Activated naive CD8-positive, alpha-beta T cell treated with anti-CD3 and anti-CD28 coated beads, Interleukin-2, amount 10 ng/mL, durations not matched to agents 7 days and 5 days (primary cell): ENCODE results near the gene DZIP1. TPM values are rescaled to one million over a fixed set of nuclear protein-coding genes. Genes with fewer than 3 reads are reported as not detected.

ENCODE experiments used
- ATAC-seq: fragments of 150-1000 bp; cut with Tn5 transposase; one replicate; pipeline ENCODE4 v1.10.0; 2021; ENCODE audit warnings: low read depth, moderate library complexity
- POLR2A ChIA-PET: fragments of 350-600 bp; sonication (Branson Sonifier 250); formaldehyde crosslinking; loops from one replicate; lab custom pipeline; 2021; ENCODE audit warnings: antibody characterized with exemption; lab: Charles Lee
- DNase-seq: peaks from one replicate; pipeline ENCODE4 v3.0.0; 2021
- H3K27ac Mint-ChIP-seq: one replicate; pipeline ENCODE4 v1.8.0; 2022; ENCODE audit warnings: mild to moderate bottlenecking, mixed read lengths
- H3K27me3 Mint-ChIP-seq: one replicate; pipeline ENCODE4 v1.8.0; 2022; ENCODE audit warnings: mild to moderate bottlenecking, moderate library complexity, mixed read lengths
- H3K36me3 Mint-ChIP-seq: one replicate; pipeline ENCODE4 v1.8.0; 2021; ENCODE audit warnings: mild to moderate bottlenecking, mixed read lengths
- H3K4me1 Mint-ChIP-seq: one replicate; pipeline ENCODE4 v1.8.0; 2021; ENCODE audit warnings: mixed read lengths
- H3K4me3 Mint-ChIP-seq: one replicate; pipeline ENCODE4 v1.8.0; 2022; ENCODE audit warnings: mild to moderate bottlenecking, moderate library complexity, mixed read lengths
- H3K9me3 Mint-ChIP-seq: one replicate; pipeline ENCODE4 v1.8.0; 2021; ENCODE audit warnings: mixed read lengths
- total RNA-seq, 2 experiments: library from RNA; stranded (reverse); gene quantifications; one replicate each; pipeline ENCODE4 v1.2.3, GENCODE V29; 2021

DZIP1 gene
- total RNA-seq, 2 experiments from 2014 or later: 0.17 to 0.45 TPM

- POLR2A ChIA-PET: no interaction called here
These were observed 13.9 kb downstream of the DZIP1 start for GRCh38 chr13:95630593-95630992.

GRCh38 chr13:95629071-95629470 lies 15.4 kb downstream of the DZIP1 start:
- no peak overlapping the region for H3K27ac Mint-ChIP-seq
- POLR2A ChIA-PET: no interaction called here
- no peaks in the 10 kb centered on the region for H3K9me3 Mint-ChIP-seq
- H3K4me1 Mint-ChIP-seq: no peaks in the 10 kb centered on the region
- peaks cover 33% of the 10 kb centered on the region for H3K27me3 Mint-ChIP-seq
- no peaks in the 10 kb centered on the region for H3K36me3 Mint-ChIP-seq
- H3K4me3 Mint-ChIP-seq: no peak overlapping the region
- DNase-seq: no peak
- ATAC-seq: no peak

More at GRCh38 chr13:95630593-95630992, 13.9 kb downstream of the DZIP1 start:
- ATAC-seq: no peak
- peaks cover 36% of the 10 kb centered on the region for H3K27me3 Mint-ChIP-seq
- no peak for DNase-seq
- no peaks in the 10 kb centered on the region for H3K36me3 Mint-ChIP-seq
- H3K27ac Mint-ChIP-seq: no peak overlapping the region
- H3K4me1 Mint-ChIP-seq: no peaks in the 10 kb centered on the region
- H3K9me3 Mint-ChIP-seq: no peaks in the 10 kb centered on the region
- no peak overlapping the region for H3K4me3 Mint-ChIP-seq

- Mint-ChIP-seq H3K4me1 (no peaks in the 10 kb centered on the region), H3K4me3 (no peak overlapping the region), H3K27ac (no peak overlapping the region), H3K36me3 (no peaks in the 10 kb centered on the region), H3K9me3 (no peaks in the 10 kb centered on the region), H3K27me3 (peaks cover 32% of the 10 kb centered on the region)
- DNase-seq (no peak), ATAC-seq (no peak)
- POLR2A ChIA-PET: no interaction called here
These were observed 16.0 kb downstream of the DZIP1 start for GRCh38 chr13:95628488-95628887.

GRCh38 chr13:95627590-95627989 lies 16.9 kb downstream of the DZIP1 start:
- no peaks in the 10 kb centered on the region for H3K9me3 Mint-ChIP-seq
- H3K4me3 Mint-ChIP-seq: no peak overlapping the region
- H3K27ac Mint-ChIP-seq: no peak overlapping the region
- ATAC-seq: no peak
- no peaks in the 10 kb centered on the region for H3K36me3 Mint-ChIP-seq
- no peaks in the 10 kb centered on the region for H3K4me1 Mint-ChIP-seq
- POLR2A ChIA-PET: no interaction called here
- DNase-seq: no peak
- peaks cover 30% of the 10 kb centered on the region for H3K27me3 Mint-ChIP-seq

- H3K27me3 Mint-ChIP-seq: peaks cover 28% of the 10 kb centered on the region
These were observed 17.7 kb downstream of the DZIP1 start for GRCh38 chr13:95626768-95627167.

GRCh38 chr13:95624020-95624419 lies 20.5 kb downstream of the DZIP1 start:
- POLR2A ChIA-PET: no interaction called here
- no peaks in the 10 kb centered on the region for H3K9me3 Mint-ChIP-seq
- H3K27ac Mint-ChIP-seq: no peak overlapping the region
- H3K27me3 Mint-ChIP-seq: peaks cover 24% of the 10 kb centered on the region
- DNase-seq (no peak), ATAC-seq (no peak)
- no peaks in the 10 kb centered on the region for H3K4me1 Mint-ChIP-seq
- H3K36me3 Mint-ChIP-seq: no peaks in the 10 kb centered on the region
- H3K4me3 Mint-ChIP-seq: no peak overlapping the region

More at GRCh38 chr13:95626768-95627167, 17.7 kb downstream of the DZIP1 start:
- H3K4me3 Mint-ChIP-seq: no peak overlapping the region
- no peaks in the 10 kb centered on the region for H3K9me3 Mint-ChIP-seq
- no peaks in the 10 kb centered on the region for H3K36me3 Mint-ChIP-seq
- POLR2A ChIA-PET: no interaction called here
- ATAC-seq (no peak), DNase-seq (no peak)
- no peaks in the 10 kb centered on the region for H3K4me1 Mint-ChIP-seq
- no peak overlapping the region for H3K27ac Mint-ChIP-seq

GRCh38 chr13:95623141-95623540 lies 21.4 kb downstream of the DZIP1 start:
- Mint-ChIP-seq H3K4me3 (no peak overlapping the region), H3K27me3 (peaks cover 18% of the 10 kb centered on the region)
- POLR2A ChIA-PET: no interaction called here

GRCh38 chr13:95620825-95621498 lies 23.5 kb downstream of the DZIP1 start:
- DNase-seq (no peak), ATAC-seq (no peak)
- POLR2A ChIA-PET: no interaction called here
- peaks cover 5% of the 10 kb centered on the region for H3K27me3 Mint-ChIP-seq
- no peak overlapping the region for H3K27ac Mint-ChIP-seq
- no peak overlapping the region for H3K4me3 Mint-ChIP-seq
- H3K9me3 Mint-ChIP-seq: no peaks in the 10 kb centered on the region
- H3K36me3 Mint-ChIP-seq: no peaks in the 10 kb centered on the region
- no peaks in the 10 kb centered on the region for H3K4me1 Mint-ChIP-seq

More at GRCh38 chr13:95623141-95623540, 21.4 kb downstream of the DZIP1 start:
- DNase-seq (no peak), ATAC-seq (no peak)
- H3K9me3 Mint-ChIP-seq: no peaks in the 10 kb centered on the region
- no peaks in the 10 kb centered on the region for H3K4me1 Mint-ChIP-seq
- H3K36me3 Mint-ChIP-seq: no peaks in the 10 kb centered on the region
- H3K27ac Mint-ChIP-seq: no peak overlapping the region

- Mint-ChIP-seq H3K4me3 (no peak overlapping the region), H3K27ac (no peak overlapping the region), H3K36me3 (no peaks in the 10 kb centered on the region), H3K4me1 (no peaks in the 10 kb centered on the region), H3K27me3 (peaks cover 1% of the 10 kb centered on the region), H3K9me3 (no peaks in the 10 kb centered on the region)
- DNase-seq: no peak
- POLR2A ChIA-PET: no interaction called here
- no peak for ATAC-seq
These were observed 24.3 kb downstream of the DZIP1 start for GRCh38 chr13:95620030-95620824.

GRCh38 chr13:95615539-95615938 lies 29.0 kb downstream of the DZIP1 start:
- H3K27ac Mint-ChIP-seq: no peak overlapping the region
- no peaks in the 10 kb centered on the region for H3K4me1 Mint-ChIP-seq
- no peak overlapping the region for H3K4me3 Mint-ChIP-seq
- POLR2A ChIA-PET: no interaction called here
- no peak for DNase-seq
- H3K9me3 Mint-ChIP-seq: no peaks in the 10 kb centered on the region
- no peak for ATAC-seq
- H3K27me3 Mint-ChIP-seq: peaks cover 3% of the 10 kb centered on the region
- no peaks in the 10 kb centered on the region for H3K36me3 Mint-ChIP-seq

- no peak overlapping the region for H3K27ac Mint-ChIP-seq
- H3K4me3 Mint-ChIP-seq: no peak overlapping the region
- peaks cover 5% of the 10 kb centered on the region for H3K27me3 Mint-ChIP-seq
- no peaks in the 10 kb centered on the region for H3K4me1 Mint-ChIP-seq
- no peaks in the 10 kb centered on the region for H3K9me3 Mint-ChIP-seq
- DNase-seq (no peak), ATAC-seq (no peak)
- POLR2A ChIA-PET: no interaction called here
- no peaks in the 10 kb centered on the region for H3K36me3 Mint-ChIP-seq
These were observed 29.8 kb downstream of the DZIP1 start for GRCh38 chr13:95614641-95615245.

- no peaks in the 10 kb centered on the region for H3K9me3 Mint-ChIP-seq
- no peak for DNase-seq
- no peaks in the 10 kb centered on the region for H3K4me1 Mint-ChIP-seq
- H3K27ac Mint-ChIP-seq: no peak overlapping the region
- no peak for ATAC-seq
- no peak overlapping the region for H3K4me3 Mint-ChIP-seq
- POLR2A ChIA-PET: no interaction called here
- peaks cover 17% of the 10 kb centered on the region for H3K27me3 Mint-ChIP-seq
- no peaks in the 10 kb centered on the region for H3K36me3 Mint-ChIP-seq
These were observed 35.7 kb downstream of the DZIP1 start for GRCh38 chr13:95608640-95609323.

- Mint-ChIP-seq H3K4me1 (no peaks in the 10 kb centered on the region), H3K27me3 (peaks cover 17% of the 10 kb centered on the region), H3K27ac (no peak overlapping the region), H3K9me3 (no peaks in the 10 kb centered on the region), H3K36me3 (no peaks in the 10 kb centered on the region), H3K4me3 (no peak overlapping the region)
- POLR2A ChIA-PET: no interaction called here
- no peak for ATAC-seq
- DNase-seq: no peak
These were observed 37.1 kb downstream of the DZIP1 start for GRCh38 chr13:95607366-95607765.
